HG02981 (cell line): ENCODE measurements around the gene ARHGAP28.
A peak's percentile ranks its signal among the peaks of the same experiment; 100 is the strongest.

Experiments
- ATAC-seq: cut with Tn5 transposase; IDR thresholded peaks from one replicate; pipeline ENCODE4 v1.9.1; 2021; ENCODE audit warnings: mild to moderate bottlenecking, moderate library complexity; ENCODE audit not compliant: unreplicated experiment

ARHGAP28 gene

GRCh38 chr18:6729247-6730091, at the start of gene ARHGAP28:
Gene ARHGAP28, plus strand, starts transcription at chr18:6729716. Its CDS starts 106 bp downstream, at chr18:6729822.
- ATAC-seq = peak; percentile 71

DNA sequence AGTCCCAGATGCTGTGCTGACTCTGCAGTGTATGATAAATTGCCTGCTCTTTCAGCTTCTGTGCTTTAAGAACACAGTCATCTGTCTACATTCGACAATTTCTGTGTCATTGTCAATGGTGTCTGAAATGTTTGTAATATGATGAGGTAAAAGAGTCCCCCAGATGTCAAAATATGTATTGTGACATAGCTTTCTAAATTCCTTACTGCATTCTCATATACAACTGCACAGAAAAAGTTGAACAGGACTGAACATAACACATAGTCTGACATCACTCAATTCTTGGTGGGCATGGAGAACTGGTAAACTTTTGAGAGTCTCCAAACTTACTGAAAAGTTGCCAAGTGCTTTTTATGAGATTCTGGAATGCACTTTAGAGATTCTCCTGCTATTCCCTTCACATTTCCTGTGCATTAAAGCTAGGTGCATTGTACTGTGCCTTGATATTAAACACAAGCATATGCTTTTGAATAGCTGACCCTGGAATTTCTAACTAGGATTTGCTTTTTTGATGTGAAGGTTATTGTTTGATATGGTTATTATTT, 48.1 kb upstream of the ARHGAP28 start:
- ATAC-seq = no peak

GRCh38 chr18:6682437-6683111, 46.9 kb upstream of the ARHGAP28 start:
- no peak for ATAC-seq

DNA sequence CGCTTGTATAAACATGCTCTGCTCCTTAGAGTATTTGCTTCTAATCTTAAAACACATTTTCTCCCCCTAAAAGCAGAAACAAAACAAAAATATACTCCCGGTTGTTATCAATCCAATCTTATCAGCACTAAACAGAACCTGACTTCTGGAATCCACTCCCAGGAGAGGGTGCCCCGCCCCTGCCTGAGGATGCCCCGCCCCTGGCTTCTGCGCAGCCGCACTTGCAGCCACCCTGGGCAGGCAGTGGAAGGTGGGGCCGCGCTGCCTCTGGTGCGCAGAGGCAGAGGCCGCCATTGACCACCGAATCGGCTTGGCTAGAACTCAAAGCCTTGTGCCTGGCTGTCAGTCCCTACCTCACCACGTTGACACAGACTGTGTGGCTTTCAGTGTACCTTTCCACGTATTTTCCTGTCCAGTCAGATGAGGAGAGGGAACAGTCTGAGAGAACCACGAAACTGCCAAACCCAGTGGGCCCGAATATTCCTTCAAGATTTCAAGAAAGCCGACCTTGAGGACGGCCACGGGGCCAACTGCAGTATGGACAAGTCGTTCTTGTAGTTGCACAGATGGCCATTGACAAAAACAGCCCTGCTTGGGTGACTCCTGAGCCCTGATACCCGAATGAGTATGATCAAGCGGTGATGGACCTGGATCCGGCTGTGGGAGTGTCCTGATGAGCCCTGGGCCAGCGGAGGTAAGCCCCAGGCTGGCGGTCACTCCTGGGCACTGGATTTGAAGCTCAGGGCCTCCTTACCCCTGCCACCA, 46.2 kb upstream of the ARHGAP28 start:
- no peak for ATAC-seq

DNA sequence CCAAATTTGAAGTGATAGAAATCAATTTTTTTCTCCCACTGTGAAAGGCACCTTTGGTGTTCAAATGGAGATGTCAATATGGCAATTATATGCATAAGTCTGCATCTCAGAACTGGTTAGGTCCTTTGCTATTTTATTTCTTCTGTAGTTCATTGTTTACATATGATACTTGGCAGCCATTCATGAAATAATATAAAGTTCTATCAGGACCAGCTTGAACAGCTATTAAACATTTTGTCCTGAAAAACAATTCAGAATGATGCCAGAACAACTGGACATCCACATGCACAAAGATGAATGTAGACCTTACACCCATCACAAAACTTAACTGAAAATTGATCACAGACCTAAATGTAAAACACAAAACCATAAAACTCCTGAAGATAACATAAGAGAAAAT, 41.8 kb upstream of the ARHGAP28 start:
- no peak for ATAC-seq

- ATAC-seq = no peak
Measured at GRCh38 chr18:6708890-6709289, 20.6 kb upstream of the ARHGAP28 start.

DNA sequence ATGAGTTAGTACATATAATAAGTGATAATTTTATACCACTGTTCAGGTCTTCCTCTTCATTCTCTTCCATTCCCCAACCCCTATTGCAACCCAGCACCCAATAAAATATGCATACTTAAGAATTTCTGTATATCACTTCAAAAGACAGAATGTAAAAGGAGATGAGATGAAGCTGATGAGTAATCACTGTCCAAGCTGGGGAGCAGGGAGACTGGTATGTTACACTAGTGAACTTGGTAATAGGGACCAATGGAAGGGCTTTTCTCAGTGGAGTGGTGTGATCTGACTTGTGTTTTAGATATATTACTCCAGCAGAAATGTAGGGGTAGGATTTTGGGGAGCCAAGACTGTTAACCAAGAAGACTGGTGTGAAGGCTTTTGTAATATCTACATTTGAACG, 18.0 kb upstream of the ARHGAP28 start:
- ATAC-seq = no peak

- no peak for ATAC-seq
Measured at GRCh38 chr18:6712401-6712800, 17.1 kb upstream of the ARHGAP28 start.

DNA sequence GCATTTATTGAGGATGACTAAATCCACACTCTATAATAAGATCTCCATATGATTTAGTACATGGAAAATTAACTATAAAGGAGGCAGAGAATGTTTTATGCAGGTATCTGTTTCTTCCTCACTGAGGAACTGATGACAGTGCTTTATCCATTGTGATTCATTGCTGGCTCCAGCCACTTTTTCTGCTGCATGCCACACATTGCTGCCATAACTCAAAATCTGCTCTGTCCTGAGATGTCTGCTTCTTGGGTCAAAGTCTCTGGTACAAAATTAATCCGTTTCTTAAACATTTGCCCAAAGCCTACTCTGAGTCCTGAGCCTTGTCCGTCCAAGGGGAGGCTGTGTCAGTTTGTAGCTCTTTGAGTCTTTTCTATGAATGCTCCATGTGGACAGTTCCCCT, 15.5 kb upstream of the ARHGAP28 start:
- ATAC-seq = no peak

GRCh38 chr18:6718267-6718666, 11.2 kb upstream of the ARHGAP28 start:
- ATAC-seq = no peak

DNA sequence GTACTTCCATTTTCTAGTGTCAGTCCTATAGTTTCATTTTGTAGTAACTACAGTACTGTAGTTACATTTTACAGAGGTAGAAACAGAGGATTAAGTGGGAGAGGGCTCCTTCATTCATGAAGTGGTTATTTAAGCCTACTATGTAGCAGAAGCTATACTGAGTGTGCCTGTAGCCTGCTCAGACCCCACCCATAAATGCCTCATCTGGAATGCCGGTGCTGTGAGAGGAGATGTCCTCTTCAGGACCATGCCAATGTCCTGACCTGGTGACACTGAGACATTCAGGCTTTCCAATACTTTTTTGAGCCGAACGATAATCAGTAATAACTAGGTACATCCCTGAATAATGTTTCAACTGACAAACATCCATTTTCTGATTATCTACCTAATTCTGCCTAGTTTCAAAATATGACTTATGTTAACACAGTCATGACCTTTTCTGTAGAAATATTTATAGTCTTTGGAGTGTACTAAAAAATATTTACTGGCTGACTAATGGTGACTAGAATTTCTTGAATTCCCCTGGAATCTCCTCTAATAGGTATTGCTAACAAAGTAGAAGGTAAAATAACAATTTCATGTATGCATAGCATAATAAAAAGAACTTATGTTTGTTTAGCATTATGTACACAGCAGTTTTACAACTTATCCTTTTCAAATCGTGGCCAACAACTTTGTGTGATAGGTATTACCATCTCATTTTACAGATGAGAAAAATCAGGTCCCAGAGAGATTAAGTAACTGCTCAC, 10.2 kb upstream of the ARHGAP28 start:
- ATAC-seq = no peak

GRCh38 chr18:6719910-6720683, 9.4 kb upstream of the ARHGAP28 start:
- ATAC-seq = no peak

- no peak for ATAC-seq
Measured at GRCh38 chr18:6721755-6722154, 7.8 kb upstream of the ARHGAP28 start.

- ATAC-seq = no peak
Measured at GRCh38 chr18:6722690-6723089, 6.8 kb upstream of the ARHGAP28 start.

DNA sequence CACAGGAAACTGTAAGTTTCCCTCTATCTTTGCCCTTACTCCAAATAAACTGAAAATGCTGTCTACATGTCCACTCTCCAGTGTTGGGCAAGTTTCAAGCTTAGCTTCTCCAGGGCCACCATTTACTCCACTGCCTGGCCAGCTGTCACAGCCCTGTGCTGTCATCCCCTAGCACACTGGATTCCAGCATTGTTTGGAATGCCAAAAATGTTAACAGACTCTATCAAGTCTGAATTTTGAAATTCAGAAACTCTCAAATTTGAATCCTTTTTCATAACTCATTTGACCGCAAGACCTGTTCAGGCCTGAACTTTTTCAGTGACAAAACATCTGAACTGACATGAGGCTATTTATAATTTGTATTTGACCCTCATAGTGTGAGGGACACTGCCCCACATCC, 5.2 kb upstream of the ARHGAP28 start:
- no peak for ATAC-seq

GRCh38 chr18:6728331-6728730, 1.2 kb upstream of the ARHGAP28 start:
- no peak for ATAC-seq

GRCh38 chr18:6728809-6729246, 688 bp upstream of the ARHGAP28 start:
- ATAC-seq = no peak

- ATAC-seq = no peak
Measured at GRCh38 chr18:6730416-6731221, 1.1 kb downstream of the ARHGAP28 start.

DNA sequence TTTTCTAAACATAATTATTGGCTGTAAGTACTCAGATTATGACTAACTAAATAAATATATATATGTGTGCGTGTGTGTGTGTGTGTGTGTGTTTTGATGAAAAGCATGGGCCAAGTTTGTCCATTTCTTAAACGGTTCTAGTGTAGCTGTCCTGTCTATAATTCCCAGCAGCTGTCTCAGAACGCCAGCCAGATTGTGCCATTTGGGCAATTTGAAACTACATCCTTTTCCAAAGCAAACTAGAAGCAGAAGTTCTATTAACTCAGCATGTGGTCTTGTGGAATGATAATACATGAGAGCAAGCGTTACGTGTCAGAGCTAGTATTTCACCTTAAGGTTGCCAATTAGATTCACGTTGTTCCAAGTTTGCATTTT, 1.7 kb downstream of the ARHGAP28 start:
- no peak for ATAC-seq
